GM21526 (cell line): ENCODE data around the gene NOS3.
"Not testable (repeated sequence)": the region's sequence is repeated elsewhere in the genome, so short reads cannot be mapped to it uniquely, and the experiment has no call there.

Experiments
- ATAC-seq: cut with Tn5 transposase; IDR thresholded peaks from one replicate; pipeline ENCODE4 v1.9.1; 2021; ENCODE audit warnings: moderate library complexity; ENCODE audit not compliant: unreplicated experiment, low FRiP score

NOS3 gene

GRCh38 chr7:151032936-151033863 is 42.4 kb downstream of the NOS3 start:
- ATAC-seq = no peak

- ATAC-seq = no peak
These were observed 43.0 kb downstream of the NOS3 start for GRCh38 chr7:151033864-151034249.

DNA sequence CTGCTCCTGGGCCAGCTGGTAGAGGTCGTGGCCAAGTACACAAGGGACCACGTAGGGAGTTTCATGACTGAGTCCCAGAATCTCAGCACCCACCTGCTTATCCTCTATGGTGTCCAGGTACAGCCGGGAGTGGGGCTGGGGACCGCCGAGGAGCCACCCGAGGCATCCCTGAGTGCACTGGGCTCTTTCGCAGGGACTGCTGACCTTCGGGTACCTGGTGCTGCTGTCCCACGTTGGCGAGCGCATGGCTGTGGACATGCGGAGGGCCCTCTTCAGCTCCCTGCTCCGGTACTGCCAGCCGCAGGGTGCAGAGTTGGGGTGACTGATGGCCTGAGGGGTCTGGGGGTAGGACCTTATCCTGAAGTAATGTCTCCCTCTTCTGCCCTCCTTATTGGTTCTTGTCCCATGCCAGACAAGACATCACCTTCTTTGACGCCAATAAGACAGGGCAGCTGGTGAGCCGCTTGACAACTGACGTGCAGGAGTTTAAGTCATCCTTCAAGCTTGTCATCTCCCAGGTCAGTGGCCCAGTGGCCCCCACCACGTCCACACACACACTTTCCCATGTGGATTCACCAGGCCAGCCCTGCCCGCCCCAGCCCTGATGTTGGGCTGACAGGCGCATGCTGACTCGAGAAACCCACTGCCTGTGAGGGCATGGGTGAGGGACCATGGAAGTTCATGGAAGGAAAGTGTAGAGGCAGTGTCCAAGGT is 43.7 kb downstream of the NOS3 start:
- no peak for ATAC-seq

GRCh38 chr7:151035026-151035717 is 44.4 kb downstream of the NOS3 start:
- ATAC-seq = no peak

- ATAC-seq = no peak
These were observed 45.1 kb downstream of the NOS3 start for GRCh38 chr7:151035902-151036301.

DNA sequence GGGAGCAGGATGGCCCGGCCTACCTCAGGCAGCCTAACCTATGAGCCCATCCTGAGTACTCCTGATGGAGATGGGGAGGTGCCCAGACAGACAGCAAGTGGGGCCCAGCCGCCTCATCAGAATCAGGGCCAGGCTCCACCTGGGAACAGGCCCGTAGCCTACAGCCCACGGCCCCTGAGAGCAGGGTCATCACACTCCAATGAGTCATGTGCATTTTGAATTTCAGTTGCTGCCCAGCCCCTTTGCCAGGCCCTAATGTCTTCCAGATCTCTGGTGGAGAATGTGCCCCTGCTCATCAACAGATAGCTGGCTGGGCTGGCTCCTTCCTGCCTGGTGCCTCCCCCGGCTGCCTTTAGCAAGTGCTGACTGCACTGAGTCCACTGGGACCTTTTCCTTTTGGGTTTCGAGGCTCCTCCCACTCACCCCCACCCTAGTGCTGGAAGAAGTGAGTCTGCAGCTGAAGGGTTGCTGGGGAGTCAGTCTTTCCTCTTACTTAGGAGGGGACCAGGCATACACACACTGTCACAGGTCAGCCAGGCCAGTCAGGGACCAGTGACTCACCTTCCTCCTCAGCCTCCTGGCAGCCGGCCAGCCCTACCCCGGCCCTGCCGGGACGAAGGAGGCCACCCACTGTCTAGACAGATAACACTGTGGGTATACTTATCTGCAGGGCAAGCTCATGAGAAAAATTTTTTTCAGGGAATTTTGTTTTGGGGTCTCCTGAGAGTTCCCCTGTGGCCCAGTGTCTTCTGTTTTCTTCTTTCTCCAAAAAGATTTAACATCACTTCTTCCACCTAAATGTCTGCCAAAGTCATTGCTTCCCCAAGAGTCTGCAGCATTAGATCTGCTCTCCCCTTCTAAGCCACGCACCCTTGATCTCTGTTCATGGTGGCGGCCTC is 48.4 kb downstream of the NOS3 start:
- no peak for ATAC-seq

- ATAC-seq = no peak
These were observed 49.2 kb downstream of the NOS3 start for GRCh38 chr7:151039850-151040548.

GRCh38 chr7:151040616-151041375 is 50.0 kb downstream of the NOS3 start:
- no peak for ATAC-seq

GRCh38 chr7:151043449-151043848 is 52.6 kb downstream of the NOS3 start:
- ATAC-seq = not testable (repeated sequence)

DNA sequence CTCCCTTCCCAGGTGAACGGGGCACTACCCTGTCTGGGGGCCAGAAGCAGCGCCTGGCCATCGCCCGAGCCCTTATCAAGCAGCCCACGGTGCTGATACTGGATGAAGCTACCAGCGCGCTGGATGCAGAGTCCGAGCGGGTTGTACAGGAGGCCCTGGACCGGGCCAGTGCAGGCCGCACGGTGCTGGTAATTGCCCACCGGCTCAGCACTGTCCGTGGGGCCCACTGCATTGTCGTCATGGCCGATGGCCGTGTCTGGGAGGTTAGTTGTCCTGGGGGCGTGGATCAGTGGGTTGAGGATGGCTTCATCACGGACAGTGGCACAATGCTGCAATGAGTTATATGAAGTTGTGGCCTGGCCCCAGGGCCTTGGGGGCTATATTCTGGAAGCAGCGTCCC is 53.1 kb downstream of the NOS3 start:
- no peak for ATAC-seq

GRCh38 chr7:151045262-151045661 is 54.4 kb downstream of the NOS3 start:
- ATAC-seq = no peak

DNA sequence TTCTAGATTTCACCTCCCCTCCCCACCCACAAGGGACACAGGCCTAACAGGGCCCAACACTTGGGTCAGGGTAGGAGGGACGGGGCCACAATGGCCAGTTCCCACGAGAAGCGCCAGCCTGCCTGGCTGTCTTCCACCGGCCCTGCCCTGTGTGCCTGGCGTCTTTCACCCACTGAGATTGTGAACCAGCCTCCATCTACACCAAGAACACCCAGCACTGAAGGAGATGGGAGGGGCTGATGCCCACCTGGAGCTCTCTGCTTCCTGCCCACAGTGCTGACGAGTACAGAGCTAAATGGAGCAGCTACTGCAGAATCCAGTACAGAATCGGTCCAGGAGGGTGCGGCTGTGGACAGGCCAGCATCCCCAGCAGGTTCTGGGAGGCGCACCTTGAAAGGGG is 55.1 kb downstream of the NOS3 start:
- no peak for ATAC-seq

DNA sequence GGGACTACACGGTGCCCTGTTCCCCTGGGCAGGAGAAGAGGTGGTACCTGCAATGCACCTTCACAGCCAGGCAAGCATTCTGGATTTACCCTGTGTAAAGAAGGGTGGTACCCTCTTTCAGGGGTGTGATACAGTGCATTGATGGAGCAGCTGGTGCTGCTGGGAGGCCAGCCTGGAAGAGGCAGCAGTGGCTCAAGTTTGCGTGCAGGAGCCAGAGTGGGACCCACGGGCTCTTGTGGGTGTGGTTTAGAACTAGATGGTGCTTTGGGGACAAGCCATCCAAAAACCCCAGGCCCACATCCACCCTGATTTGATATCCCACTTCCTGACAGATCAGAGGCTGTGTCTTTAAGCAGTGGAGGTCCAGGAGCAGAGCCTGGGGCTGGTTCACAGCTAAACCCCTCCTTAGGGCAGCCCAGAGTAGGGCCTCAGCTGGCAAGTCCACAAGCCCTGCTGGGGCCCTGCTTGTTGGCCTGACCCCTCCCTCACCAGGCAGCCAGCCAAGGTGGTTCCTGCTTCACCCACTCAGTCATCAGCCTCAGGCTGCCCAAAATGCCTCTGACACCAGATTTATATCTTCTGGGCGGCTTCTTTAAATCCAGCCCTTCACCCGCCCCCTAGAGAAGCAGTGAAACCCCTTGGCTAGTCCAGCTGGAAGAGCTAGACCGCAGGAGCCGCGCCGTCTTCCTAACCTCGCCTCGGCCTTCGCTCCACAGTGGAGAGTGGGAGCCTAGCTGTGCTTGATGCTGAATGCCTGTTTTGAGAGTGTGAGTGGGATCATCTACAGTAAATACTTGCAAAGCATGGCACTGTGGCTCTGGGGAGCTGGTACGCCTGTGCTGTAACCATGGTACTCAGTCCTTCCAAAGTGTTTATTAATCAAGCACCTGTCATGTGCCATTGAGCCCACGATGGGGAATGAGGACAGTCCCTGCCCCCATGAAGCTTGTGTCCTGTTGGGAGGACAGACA is 56.1 kb downstream of the NOS3 start:
- ATAC-seq = no peak

DNA sequence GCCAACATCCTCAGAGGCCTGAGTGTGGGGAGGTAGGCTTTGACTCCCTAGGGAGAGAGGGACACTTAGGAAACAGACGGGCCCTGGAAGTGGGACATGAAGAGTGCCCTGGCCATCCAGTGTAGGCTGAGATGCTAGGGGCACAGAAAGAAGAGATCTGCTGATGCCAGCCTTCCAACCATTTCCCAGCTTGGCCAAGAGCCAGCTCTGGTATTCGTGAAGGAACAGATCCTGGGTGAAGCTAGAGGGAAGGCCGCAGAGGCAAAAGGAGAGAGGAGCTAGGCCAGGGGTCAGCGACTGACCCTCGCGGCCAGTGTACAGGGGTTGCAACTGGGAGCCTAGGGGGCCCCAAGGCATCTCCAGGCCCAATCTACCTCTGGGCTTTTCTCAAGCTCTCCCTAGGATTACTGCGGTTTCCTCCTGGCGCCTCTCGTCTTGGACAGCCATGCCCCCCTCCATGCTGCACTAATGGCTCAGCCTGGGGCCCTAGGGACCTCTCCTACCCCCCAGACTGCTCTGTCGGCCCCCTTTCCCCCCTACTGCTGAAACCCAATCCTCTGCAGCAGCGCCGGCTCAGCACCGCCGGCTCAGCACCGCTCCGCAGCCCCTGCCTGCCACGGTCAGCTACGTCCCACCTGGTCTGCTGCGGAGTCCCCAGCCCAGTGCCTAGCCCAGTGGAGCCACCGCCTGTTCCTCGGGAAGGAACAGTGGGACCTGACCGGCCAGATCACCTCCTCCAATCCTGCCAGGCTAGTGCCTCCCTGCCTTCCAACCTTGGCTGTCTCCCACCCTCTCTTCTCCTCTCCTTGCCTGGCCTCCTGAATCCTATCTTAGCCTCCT is 57.4 kb downstream of the NOS3 start, which contains the start of gene ASIC3:
Gene ASIC3, plus strand, starts transcription at position 556 of the 840 bp plus-strand sequence. CDS start 355 bp downstream, outside the sequence.
- ATAC-seq = no peak

GRCh38 chr7:151048911-151049463 is 58.2 kb downstream of the NOS3 start:
- no peak for ATAC-seq

DNA sequence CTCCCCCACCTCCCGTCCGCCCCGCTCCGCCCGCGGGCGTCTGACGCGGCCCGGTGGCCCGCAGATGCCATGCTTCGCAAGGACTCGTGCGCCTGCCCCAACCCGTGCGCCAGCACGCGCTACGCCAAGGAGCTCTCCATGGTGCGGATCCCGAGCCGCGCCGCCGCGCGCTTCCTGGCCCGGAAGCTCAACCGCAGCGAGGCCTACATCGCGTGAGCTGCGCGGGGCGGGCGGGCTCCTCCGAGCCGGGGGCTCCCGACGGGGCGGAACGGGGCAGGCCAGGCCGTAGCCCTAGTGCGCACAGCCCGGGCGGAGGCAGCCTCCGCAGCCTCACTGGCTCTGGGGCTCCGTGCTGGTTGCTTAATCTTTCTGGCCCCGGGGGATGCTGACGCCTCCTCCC is 60.3 kb downstream of the NOS3 start:
- no peak for ATAC-seq
